Measurements from ENCODE around the gene YEATS2.
A peak's percentile ranks its signal among the peaks of the same experiment; 100 is the strongest.
"Not testable (repeated sequence)": the region's sequence is repeated elsewhere in the genome, so short reads cannot be mapped to it uniquely, and the experiment has no call there.

YEATS2 gene

GRCh38 chr3:183697123-183697609 lies 431 bp upstream of the YEATS2 start:
- no peak for TF ChIP-seq CTCF (IDR thresholded peaks at IDR 0.05; ENCODE audit: insufficient read depth, missing control alignments)
- no peak for FAIRE-seq
- no peak for DNase-seq (ENCODE audit: insufficient read length, low spot score)

- no peak for FAIRE-seq
- DNase-seq (ENCODE audit: insufficient read length, low spot score): peak; percentile 36
- TF ChIP-seq CTCF (IDR thresholded peaks at IDR 0.05; ENCODE audit: insufficient read depth, missing control alignments): no peak
Observed at GRCh38 chr3:183698318-183698751, 738 bp downstream of the YEATS2 start.

GRCh38 chr3:183698756-183699155 lies 1.2 kb downstream of the YEATS2 start:
- no peak for FAIRE-seq
- no peak for TF ChIP-seq CTCF (IDR thresholded peaks at IDR 0.05; ENCODE audit: insufficient read depth, missing control alignments)
- DNase-seq (ENCODE audit: insufficient read length, low spot score): no peak

- no peak for TF ChIP-seq CTCF (IDR thresholded peaks at IDR 0.05; ENCODE audit: insufficient read depth, missing control alignments)
- no peak for DNase-seq (ENCODE audit: insufficient read length, low spot score)
- no peak for FAIRE-seq
Observed at GRCh38 chr3:183699238-183699947, 1.8 kb downstream of the YEATS2 start.

- no peak for DNase-seq (ENCODE audit: insufficient read length, low spot score)
- FAIRE-seq: no peak
- no peak for TF ChIP-seq CTCF (IDR thresholded peaks at IDR 0.05; ENCODE audit: insufficient read depth, missing control alignments)
Observed at GRCh38 chr3:183701744-183702143, 4.1 kb downstream of the YEATS2 start.

GRCh38 chr3:183703892-183704291 lies 6.3 kb downstream of the YEATS2 start:
- not testable (repeated sequence) for FAIRE-seq; DNase-seq (ENCODE audit: insufficient read length, low spot score)

GRCh38 chr3:183710231-183710630 lies 12.6 kb downstream of the YEATS2 start:
- DNase-seq (ENCODE audit: insufficient read length, low spot score) (peak; percentile 27), FAIRE-seq (peak; percentile 94)
- TF ChIP-seq CTCF (IDR thresholded peaks at IDR 0.05; ENCODE audit: insufficient read depth, missing control alignments): no peak
